ENCODE data around the gene SKAP2.

DNA sequence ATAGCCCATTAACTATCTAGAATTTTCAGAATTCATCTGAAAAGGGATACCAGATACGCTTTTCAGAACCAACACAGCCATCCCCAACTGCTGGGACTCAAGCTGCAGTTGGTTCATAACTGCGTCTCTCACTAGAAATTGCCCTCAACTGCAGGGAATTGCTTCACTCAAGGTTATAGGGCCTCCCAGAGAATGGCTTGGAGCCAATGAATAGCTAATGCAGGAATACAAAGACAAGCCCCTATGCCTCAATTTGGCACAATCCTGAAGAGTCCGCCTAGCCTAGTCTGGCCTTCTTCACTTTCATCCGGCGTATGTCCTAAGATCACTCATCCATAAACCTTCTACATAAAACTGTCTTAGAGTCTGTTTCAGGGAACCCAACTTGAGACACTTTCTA, 164.0 kb downstream of the SKAP2 start:
- TF ChIP-seq, protein P1, sequence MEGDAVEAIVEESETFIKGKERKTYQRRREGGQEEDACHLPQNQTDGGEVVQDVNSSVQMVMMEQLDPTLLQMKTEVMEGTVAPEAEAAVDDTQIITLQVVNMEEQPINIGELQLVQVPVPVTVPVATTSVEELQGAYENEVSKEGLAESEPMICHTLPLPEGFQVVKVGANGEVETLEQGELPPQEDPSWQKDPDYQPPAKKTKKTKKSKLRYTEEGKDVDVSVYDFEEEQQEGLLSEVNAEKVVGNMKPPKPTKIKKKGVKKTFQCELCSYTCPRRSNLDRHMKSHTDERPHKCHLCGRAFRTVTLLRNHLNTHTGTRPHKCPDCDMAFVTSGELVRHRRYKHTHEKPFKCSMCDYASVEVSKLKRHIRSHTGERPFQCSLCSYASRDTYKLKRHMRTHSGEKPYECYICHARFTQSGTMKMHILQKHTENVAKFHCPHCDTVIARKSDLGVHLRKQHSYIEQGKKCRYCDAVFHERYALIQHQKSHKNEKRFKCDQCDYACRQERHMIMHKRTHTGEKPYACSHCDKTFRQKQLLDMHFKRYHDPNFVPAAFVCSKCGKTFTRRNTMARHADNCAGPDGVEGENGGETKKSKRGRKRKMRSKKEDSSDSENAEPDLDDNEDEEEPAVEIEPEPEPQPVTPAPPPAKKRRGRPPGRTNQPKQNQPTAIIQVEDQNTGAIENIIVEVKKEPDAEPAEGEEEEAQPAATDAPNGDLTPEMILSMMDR (conservative IDR thresholded peaks at IDR 0.05; ENCODE audit: low read depth, low read length): no peak
- no peak for TF ChIP-seq EZH2 (IDR thresholded peaks at IDR 0.05; ENCODE audit: borderline replicate concordance, low read depth, low read length, poor library complexity, severe bottlenecking)
